ENCODE measurements around the gene CDH20.

The CDH20 gene

DNA sequence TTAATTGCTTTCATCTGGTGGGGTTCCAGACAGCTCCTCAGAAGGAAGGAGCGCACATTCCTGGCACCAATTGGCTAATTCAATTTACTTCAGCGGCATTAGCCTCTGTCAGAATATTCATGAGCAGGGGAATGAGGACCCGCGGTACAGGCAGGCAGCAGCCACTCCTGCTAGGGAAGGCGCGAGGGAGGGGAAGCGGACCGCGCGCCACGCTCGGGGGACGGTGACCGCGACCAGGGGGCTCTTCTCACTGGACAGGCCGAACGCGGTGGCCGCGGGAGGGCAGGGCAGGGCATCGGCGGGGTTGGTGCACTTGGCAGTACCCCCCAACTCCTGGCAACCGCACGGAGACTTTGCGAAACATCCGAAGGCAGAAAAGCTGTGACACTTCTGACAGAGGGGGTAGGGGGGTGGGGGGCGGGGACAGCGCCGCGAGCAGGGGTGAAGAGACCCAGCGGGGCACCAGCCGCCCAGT, at the start of gene CDH20:
CDH20 (plus strand) TSS at position 160 of the 475 bp plus-strand sequence.
- DNase-seq = peak in 11 of 14 donors; percentile 12 to 81 (median 52)

DNA sequence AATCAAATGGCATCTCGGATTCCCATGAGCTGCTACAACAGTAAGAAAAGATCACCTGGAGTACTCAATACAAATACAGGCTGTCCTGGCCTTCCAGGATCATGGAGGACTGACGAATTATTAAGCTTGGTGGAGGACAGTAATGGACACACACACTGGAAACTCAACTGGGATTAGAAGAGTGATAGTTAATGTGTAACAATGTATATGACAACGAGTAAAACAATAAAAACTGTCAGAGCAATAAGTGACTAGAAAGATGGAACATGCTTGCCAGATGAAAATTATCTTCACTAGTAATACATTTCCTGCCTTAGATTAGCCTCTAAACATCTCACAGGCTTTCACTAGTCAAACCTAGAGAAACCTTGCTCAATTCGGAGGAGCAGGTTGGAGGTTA, 49.2 kb upstream of the CDH20 start:
- DNase-seq = no peak

DNA sequence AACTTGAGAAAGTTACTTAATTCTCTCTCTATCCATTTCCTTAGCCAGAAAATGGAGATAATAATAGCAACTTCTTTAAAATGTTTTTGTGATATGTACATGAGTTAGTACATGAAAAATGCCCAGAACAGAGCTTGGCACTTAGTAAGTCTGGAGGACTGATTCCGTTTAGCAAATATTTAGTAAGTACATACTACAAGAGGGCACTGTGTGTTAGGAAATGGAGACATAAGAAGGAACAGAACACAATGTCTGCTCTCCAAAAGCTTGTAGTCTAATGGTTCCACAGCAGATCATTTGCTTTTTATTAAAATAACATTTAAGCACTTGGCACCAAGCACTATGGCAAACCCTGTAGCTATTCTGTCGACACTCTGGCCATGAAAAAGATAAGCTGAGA, 47.5 kb upstream of the CDH20 start:
- no peak for DNase-seq

DNA sequence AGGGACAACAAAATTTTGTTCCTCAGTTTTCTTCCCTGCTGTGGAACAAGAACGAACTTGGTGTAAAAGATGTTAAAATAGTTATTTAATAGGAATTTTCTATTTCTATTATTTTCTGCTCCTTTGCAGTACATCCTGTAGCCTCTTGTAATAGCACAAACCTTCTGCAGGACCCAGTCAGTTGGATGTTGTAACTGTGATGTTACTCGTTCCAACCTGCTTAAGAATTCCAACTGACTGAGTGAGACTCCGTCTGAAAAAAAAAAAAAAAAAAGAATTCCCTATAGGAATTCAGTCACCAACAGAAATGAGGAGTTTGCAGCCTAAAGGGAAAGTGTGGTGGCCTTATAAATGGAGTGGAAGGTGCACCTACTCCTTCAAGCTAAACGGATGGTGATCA, 46.4 kb upstream of the CDH20 start:
- DNase-seq = no peak

DNA sequence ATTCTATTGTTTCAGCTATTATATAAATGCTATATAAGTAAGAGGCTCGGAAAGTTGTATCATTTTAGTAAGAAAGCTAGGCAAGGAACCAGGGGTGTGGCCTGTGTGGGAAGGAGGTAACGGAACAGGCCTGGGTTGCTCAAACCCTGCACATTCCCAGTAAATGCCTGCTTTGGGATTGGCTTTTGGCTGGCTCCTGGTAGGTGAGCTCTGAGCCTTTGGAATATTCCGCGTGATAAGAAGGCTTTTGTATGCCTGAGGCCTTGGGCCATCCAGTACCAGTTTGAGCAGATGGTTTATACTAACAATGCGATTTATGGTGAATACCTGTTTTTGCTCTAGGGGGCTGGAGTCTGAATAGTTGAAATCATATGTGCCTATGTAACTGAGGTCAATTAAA, 42.6 kb upstream of the CDH20 start:
- DNase-seq = no peak

DNA sequence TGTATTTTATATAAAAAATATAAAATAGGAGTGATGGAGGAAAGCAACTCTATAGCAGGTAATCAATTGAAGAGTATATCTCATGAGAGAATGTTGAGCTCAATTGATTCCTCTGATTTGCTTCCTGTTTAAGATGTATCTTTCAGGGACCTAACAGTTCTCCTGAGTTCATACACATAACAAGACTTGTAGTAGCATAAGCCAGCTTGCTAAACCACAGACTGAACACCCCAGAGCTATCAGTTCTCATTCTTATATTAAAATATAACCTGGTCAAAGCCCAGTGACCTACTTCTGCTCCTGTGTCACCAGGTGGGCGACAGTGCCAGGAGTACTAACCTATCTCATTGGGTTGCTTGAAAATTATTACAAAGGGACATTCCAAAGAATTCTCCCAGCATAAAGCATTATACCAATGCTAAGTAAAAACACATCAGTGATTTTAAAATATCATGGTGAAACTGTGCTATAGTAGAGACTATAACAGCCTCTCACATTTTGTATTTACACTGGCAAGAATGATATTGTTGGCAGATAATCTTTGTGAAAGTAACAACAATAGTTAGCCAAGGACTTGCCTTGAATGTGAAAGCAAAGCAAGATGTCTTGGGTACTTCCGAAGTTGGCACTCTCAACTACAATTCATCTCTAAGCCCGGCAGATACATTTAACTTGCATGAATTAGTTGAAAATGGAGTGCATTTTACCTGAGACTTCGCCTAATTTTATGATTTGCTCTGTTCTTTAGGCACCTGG, 40.8 kb upstream of the CDH20 start:
- DNase-seq = no peak

DNA sequence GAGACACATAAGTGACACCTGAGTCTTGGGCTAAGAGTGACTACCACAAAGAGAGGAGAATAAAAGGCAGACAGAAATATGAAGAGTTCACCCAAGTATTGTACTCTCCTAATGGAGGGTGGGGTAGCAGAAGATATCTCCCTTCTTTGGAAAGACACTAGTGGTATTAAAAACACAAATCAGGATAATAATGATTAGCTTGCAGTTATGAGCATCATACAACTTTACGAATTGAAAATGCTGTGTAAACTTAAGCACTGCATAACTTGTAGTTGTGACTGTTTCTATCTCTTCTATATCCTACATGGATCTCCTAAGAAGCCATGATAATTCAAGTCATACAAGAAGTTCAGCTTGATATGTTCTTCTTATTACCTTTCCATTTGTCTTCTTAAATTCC, 38.1 kb upstream of the CDH20 start:
- DNase-seq = no peak

DNA sequence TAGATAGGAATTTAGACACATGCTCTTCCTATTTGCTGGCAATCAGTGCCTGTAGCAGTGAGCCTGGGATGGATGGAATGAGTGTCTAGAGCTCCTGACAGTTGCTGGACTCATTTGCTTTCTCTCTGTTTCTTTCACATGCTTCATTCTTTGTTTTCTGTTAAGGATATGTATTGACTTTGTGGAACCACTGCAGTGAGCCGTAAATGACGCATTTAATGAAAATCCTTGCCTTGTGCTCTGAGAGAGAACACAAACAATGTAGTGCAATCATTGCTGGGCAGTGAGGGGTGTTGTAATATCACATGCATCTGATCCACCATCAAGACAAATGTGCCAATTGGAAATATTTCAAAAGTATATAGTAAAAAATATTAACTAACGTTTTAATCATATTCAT, 25.2 kb upstream of the CDH20 start:
- DNase-seq = peak in 1 of 14 donors; percentile 10

DNA sequence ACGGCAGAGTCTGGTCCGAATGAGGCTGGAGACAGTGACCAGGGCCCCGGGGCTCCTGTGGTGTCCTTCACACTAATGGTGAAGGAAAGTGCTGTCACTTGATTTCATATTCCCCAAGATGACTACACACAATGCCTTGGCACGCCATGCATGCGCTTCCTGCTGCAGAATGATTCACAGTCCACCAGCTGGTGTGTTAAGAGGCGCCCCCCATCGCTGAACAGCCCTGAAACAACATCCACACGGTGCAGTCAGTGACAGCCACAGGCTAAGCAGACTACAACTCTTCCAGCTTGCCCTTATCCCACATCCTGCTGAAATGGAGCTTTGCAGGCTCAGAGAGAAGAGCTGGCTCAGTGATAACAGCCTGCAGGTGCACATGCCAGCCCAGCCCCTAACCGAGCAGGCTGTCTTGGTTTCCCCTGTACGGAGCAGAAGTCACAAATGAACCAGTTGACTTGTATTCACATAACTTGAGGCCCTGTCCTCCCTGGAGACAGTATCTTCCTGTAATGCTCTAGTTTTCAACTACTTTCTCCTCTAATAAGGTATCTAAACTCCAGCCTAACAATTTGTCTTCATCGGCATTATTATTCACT, 24.3 kb upstream of the CDH20 start:
- peak in 6 of 14 donors; percentile 11 to 75 (median 30) for DNase-seq

DNA sequence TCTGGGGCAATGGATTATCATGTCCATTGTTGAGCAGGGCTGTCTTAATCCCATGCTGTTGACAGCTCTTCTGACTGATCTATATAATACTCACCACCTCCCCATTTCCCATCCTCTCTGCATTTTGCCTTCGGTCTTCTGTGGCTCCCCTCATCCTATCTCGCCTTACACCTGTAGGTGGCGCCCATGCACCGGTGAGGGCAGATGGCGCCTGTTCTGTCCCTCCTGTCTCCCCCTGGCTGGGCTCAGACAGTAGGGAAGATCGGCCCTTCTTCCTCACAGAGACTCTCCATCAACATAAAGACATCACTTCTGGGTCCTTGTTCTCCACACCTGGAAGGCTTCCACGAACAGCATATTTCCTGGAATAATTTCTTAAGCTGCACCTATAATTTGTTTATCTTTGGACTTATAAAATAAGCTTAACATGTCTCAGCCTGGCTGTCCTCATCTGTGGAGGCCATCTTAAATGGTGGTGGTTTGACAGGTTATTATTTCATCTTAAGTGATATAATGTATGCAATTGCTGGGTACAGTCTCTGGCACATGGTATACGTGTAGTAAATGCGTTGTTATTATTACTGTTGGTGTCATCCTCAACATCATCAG, 10.9 kb upstream of the CDH20 start:
- DNase-seq = peak in 11 of 14 donors; percentile 11 to 79 (median 72)

DNA sequence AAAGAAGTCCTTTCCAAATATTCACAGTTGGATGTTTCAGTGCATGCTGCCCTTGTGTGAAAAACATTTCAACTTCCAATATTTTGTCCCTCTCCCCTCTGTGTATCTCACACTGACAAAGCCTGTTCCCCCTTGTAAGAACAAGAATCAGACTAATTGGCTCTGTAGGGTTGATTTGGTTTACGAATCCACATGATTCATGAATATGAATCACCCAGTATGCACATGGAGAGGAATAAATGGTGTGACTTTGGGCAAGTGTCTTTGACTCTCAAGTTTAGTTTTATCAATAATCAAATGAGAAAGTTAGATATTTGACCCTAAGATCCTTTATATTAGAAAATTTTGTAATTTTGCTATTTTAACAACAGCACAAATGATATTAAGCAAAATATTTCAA, 9.3 kb upstream of the CDH20 start:
- no peak for DNase-seq

DNA sequence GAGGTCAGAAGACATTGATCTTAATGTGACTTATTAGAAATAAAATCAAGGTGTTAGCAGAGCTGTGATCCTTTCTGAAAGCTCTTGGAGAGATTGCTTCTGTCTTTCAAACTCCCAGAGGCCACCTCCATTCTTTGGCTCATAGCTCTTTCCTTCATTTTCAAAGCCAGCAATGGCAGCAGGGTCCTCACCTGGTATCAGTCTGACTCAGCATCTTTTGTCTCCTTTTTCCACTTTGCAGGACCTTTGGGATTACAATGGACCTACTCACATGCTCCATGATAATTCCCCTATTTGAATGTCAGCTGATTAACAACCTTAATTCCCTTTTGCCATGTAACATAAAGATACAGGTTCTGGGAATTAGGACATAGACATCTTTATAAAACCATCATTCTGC, 6.8 kb upstream of the CDH20 start:
- no peak for DNase-seq

DNA sequence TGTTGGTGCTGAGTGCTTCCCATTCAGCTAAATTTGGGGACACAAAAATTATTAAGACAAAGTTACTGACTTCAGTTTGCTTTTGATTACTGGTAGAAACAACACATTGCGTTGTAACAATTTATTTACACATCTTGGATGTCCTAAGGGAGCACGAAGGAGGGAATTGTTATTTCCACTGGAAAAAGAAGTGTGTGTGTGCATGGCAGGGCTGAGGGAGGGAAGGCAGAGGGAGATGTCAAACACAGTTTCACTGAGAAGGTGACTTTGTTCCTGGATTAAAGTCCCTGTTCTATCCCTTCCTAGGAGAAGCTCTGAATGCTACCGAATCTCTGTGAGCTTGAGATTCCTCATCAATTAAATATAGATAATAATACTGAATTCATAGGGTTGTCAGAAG, 3.8 kb upstream of the CDH20 start:
- DNase-seq = no peak

DNA sequence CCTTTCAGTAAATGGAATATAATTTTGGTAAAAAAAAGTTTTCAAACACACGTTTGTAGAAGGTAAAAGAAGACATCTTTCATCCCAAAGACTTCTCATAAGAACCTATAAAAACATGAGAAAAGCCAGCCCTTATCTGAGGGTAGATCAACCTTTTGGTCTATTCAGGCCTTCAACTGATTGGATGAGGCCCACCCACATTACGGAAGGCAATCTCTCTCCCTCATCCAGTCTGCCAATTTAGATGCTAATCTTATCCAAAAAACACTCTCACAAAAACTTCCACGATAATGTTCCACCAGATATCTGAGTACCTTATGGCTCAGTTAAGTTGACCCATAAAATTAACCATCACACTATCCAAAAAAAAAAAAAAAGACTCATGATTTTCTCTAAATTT, 2.2 kb upstream of the CDH20 start:
- DNase-seq = no peak

DNA sequence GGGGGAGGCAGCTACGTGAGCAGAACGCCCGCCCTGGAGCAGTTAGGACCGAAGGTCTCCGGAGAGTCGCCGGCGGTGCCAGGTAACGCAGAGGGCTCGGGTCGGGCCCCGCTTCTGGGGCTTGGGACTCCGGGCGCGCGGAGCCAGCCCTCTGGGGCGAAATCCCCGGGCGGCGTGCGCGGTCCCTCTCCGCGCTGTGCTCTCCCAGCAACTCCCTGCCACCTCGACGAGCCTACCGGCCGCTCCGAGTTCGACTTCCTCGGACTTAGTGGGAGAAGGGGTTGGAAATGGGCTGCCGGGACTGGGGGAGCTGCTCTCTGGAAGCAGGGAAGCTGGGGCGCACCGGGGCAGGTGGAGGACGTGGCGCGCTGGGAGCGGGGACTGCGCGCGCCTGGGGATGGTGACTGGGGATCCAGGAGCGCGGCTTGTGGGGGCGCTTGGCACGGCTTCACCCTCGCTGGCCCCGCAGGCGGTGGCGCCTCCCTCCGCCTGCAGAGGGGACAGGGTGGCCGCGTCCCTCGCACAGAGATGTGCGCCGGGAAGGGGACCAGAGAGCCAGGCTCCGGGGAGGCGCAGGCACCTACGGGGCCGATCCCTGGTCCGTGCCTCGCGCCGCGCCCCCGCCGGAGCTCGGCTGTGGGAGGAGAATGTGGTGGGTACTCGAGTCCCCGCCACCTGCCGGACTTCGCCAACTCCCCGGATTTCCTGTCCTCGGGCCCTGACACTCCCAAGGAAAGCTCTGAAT, 688 bp downstream of the CDH20 start:
- DNase-seq = peak in 10 of 14 donors; percentile 40 to 85 (median 75)

DNA sequence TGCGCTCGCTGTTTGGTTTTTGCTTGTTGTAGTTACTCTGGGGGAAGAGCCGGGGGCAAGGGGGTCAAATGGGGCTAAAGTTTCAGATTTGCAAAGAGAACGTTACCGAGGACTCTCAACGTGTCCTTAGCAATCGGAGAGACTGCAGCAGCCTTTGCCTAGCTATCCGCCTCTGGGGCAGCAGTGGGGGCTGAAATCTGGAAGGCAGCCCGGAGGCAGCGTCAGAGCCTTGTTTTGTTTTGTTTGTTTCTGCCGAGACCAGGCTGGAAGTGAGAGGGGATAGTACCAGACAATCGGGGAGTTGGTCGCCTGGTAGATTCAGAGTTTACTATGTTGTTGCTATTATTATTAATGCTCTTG, 1.2 kb downstream of the CDH20 start:
- peak in 12 of 14 donors; percentile 19 to 85 (median 73) for DNase-seq

DNA sequence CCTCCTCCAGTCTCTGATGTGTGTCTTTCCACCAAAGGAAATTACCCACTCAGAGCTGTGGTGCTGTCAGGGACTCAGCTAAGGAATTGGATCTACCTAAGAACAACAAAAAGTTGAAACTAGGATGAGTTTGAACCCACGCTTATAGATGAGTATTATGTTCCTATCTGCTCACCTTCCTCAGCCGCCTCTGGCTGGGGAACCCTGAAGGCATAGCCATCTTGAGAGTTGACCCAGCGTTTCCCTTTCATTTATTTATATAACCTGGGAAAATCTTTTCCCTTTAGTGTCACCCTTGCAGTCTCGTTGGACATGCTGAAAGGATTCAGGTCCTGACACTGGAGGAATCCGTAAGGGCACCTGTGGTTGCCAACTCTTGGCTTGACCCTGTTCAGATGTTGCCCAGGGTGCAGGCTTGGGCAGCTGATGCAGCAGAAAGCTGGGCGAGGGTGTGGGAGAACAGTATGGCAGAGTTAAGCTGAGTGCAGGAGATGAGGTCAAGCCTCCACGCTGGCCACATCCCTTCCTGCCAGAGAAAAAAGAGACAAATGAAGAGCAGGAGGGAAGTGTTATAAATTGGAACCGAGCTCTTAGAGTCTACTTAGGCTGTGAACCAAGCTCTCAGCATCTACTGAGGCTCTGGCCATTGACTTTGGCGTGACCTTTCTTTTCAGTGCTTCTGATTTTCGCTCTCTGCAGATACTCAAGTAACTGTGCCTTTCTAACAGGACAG, 1.9 kb downstream of the CDH20 start:
- peak in 10 of 14 donors; percentile 30 to 82 (median 56) for DNase-seq

DNA sequence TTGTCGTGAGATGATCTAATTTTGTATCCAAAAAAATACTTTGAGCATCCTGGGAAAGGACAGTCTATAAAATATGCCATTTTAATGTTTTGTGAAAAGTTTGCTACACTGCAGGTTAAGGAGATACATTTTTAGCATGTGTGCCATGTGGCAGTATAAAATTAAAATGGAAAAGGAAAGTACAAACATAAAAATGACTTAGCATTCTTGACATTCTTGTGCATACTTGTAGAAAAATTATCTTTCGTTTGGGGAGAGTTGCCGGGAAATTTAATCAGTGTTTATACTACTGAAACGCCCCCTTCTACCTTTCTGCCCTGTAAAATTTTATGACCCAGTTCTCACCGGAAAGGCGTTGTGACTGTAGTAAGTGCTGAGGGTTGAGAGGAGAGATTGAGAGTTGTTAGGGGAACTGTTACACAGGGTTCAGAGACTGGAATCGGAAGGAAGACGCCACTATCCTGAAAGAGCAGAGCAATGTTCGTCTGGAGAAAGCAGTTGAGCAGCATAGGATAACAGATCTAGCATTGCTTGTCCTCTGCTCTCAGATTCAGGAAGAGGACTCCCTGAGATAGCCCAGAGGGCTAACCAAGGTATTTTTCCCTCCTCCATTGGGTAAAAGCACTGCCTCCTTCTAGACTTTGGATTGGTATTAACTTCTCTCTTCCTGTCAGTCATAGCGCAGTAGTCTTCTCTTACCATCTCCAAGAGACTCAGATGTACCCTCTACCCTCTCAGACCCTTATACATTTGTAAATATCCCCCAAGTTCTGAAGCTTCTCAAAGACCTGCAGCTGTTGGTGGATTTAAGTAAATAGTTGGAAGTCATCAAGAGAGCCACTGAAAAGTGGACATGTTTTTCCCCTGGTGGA, 2.7 kb downstream of the CDH20 start:
- peak in 8 of 14 donors; percentile 5 to 62 (median 29) for DNase-seq

DNA sequence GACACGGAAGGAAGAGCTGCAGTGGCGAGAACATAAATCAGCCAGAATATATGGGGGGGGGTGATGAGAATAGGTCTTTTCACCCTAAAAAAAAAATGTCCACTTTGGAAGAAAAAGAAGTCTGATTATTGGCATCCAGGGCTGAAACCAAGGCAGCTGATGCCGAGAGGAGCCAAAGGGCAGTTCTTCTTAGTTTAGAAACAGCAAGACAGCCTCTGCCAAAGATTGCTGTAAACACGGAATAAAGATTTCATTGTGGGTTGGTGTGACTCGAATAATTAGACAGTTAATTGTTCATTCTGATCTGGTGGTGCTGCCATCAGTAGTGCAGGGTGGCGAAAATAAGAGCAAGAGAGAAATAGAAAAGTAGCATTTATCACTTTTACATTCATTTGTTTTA, 3.5 kb downstream of the CDH20 start:
- peak in 12 of 14 donors; percentile 8 to 74 (median 48) for DNase-seq

DNA sequence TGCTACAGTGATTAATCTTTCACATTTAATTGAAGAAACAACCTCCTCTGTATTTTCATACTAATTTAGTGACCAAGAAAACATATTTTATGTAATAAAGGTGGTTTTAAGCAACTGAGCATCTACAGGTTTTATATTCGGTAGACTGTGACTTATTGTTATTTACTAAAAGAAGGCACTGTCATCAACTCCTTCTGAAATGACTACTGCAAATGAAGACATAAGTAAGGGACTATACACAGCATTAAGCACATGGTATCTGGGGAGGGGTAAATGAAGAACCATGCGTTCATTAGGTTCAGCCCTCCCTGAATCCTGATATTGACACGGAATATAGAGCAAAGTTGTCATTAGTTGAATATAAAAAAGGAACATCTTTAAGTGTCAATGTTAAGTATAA, 4.3 kb downstream of the CDH20 start:
- no peak for DNase-seq

DNA sequence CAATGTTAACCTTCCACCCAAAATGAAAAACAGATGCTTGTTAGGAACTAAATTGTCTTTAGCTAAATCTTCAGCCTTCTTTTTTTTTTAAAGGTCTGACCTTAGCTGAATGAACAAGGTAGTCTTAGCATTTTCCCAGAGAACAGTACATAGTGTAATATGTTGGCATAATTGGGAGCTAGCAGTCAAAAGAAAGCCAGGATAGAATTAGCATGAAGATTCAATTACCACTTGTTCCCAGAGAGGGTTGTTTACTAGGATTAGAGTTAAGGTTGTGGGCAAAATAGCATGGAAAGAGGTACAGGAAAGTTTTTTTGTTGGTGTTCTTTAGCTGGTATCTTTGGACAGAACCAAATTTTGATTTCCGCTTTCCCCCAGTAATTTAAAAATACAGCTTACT, 6.9 kb downstream of the CDH20 start:
- no peak for DNase-seq

Data from C1 segment of cervical spinal cord (tissue), 14 donors.